ENCODE results near the gene BCL7C.

DNA sequence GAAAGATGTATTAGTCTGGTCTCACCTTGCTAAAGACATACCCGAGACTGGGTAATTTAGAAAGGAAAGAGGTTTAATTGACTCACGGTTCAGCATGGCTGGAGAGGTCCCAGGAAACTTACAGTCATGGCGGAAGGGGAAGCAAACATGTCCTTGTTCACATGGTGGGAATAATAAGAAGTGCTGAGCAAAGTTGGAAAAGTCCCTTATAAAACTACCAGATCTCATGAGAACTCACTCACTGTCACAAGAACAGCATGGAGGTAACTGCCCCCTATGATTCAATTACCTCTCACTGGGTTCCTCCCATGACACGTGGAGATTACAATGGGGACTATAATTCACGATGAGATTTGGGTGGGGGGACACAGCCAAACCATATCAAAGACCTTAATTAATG lies 53.3 kb downstream of the BCL7C start:
- TF ChIP-seq, protein P1, sequence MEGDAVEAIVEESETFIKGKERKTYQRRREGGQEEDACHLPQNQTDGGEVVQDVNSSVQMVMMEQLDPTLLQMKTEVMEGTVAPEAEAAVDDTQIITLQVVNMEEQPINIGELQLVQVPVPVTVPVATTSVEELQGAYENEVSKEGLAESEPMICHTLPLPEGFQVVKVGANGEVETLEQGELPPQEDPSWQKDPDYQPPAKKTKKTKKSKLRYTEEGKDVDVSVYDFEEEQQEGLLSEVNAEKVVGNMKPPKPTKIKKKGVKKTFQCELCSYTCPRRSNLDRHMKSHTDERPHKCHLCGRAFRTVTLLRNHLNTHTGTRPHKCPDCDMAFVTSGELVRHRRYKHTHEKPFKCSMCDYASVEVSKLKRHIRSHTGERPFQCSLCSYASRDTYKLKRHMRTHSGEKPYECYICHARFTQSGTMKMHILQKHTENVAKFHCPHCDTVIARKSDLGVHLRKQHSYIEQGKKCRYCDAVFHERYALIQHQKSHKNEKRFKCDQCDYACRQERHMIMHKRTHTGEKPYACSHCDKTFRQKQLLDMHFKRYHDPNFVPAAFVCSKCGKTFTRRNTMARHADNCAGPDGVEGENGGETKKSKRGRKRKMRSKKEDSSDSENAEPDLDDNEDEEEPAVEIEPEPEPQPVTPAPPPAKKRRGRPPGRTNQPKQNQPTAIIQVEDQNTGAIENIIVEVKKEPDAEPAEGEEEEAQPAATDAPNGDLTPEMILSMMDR (IDR thresholded peaks at IDR 0.05; ENCODE audit: low read length): no peak
- no peak for TF ChIP-seq EZH2 (IDR thresholded peaks at IDR 0.05; ENCODE audit: borderline replicate concordance, low read length)

Measured in OCI-LY1 (cell line).